ENCODE data around the gene BMP6. TPM values are rescaled to one million over a fixed set of nuclear protein-coding genes. Genes with fewer than 3 reads are reported as not detected.

Gene BMP6
- total and polyA plus RNA-seq, 2 of the 4 experiments (the other 2 are of a cell fraction), result 0.18 to 0.19 TPM

DNA sequence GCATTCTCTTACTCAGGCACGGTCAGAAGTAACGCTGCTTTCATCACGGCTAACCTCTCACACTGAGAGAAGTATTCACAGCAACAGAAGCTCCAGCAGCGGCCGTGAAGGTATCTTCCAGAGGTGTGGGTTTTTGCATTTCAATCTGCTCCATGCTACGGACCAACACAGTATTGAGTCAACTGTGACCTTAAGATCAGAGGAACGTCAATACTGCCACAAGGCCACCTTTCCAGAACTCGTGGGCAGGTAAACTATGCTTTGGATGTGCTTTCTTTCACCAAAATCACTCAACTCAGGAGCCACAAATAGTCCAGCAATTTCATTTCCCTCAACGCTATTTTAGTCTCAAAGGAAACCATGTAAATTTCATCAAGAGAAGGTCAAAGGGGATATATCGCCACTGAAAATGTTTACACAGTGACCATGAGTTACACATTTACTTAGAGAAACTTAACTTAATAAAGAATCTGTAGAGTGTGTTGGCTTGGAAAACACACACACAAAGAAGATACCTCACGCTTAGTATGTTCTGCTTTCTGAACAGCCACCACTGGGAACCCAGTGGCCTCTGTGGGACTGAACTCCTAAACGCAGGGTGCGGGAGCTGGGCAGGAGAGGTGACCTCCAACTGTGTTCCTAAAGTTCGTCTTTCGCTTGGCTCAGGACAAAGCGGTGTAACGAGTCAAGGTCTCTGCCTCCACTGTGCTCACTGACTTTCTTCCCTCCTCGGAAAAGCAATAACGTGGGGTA lies 156.8 kb downstream of the BMP6 start:
- no peak overlapping the region for H2AK9ac ChIP-seq (replicated peaks; ENCODE audit: low read depth, low read length, poor library complexity)
- no peaks in the 10 kb centered on the region for H3K9me3 ChIP-seq (ENCODE audit: control insufficient read depth, insufficient read depth, low read length)
- H4K8ac ChIP-seq (ENCODE audit: low read depth in 2 of 2, low read length in 2 of 2), result no peak overlapping the region
- ChIA-PET POLR2A (ENCODE audit: unreplicated experiment) (no interaction called here), CTCF (no interaction called here)
- H2BK5ac ChIP-seq (ENCODE audit: low read depth, low read length, poor library complexity, severe bottlenecking), result no peak overlapping the region
- DNase-seq (no peak), ATAC-seq (ENCODE audit: low read depth) (no peak)
- H3K4me1 ChIP-seq (ENCODE audit: control insufficient read depth, insufficient read depth, low read length), result no peaks in the 10 kb centered on the region
- no peak overlapping the region for H2BK15ac ChIP-seq (ENCODE audit: low read depth, low read length)
- H3K4ac ChIP-seq (ENCODE audit: low read depth, low read length), result no peak overlapping the region
- H2BK20ac ChIP-seq (ENCODE audit: low read depth, low read length), result no peak overlapping the region
- TSS peak; percentile 93 for BruUV-seq (replicated peaks)
- no peak overlapping the region for H4K5ac ChIP-seq (ENCODE audit: low read depth, low read length)
- peaks cover 65% of the 10 kb centered on the region for H3K36me3 ChIP-seq (ENCODE audit: control insufficient read depth, insufficient read depth, low read length)
- in situ Hi-C loops (cut with MboI; ENCODE audit: low sequenced_read_pairs) (no loop called here), dilution Hi-C loops (cut with HindIII; ENCODE audit: low sequenced_read_pairs, unreplicated experiment) (no loop called here), intact Hi-C loops (cut with micrococcal nuclease) (no loop called here)
- H3K9ac ChIP-seq (ENCODE audit: low read depth, low read length), result no peak overlapping the region
- no peak overlapping the region for H3K4me2 ChIP-seq (ENCODE audit: low read depth, low read length)
- H3K79me1 ChIP-seq (ENCODE audit: low read depth in 1 of 2, low read length in 2 of 2), result peaks cover 0 to 7% of the 10 kb centered on the region in 2 experiments; a peak in 2 of 4 replicates
- H3K9me1 ChIP-seq (ENCODE audit: insufficient read depth, low read length), result peaks cover 7% of the 10 kb centered on the region; the same call in 1 of the 2 replicates
- H4K20me1 ChIP-seq (ENCODE audit: insufficient read depth, low read length), result no peaks in the 10 kb centered on the region
- H3K27me3 ChIP-seq (ENCODE audit: control insufficient read depth, insufficient read depth, low read length), result no peaks in the 10 kb centered on the region
- no peak overlapping the region for H2BK120ac ChIP-seq (ENCODE audit: low read depth, low read length)
- 95% methylated on average over 6 of the region's 19 CpGs; no CpG with 5 or more reads in 1 of the 2 experiments for WGBS, 2 experiments (ENCODE audit: extremely low coverage in 2 of 2, insufficient read length in 1 of 2)
- no peak overlapping the region for H3K14ac ChIP-seq (replicated peaks; ENCODE audit: low read depth, low read length)
- H3K27ac ChIP-seq (ENCODE audit: insufficient read depth, low read length), result no peak overlapping the region
- no peak overlapping the region for H2AFZ ChIP-seq (replicated peaks; ENCODE audit: low read length, poor library complexity)
- no peak overlapping the region for H3K4me3 ChIP-seq (ENCODE audit: insufficient read depth, low read depth, low read length)
- H3K18ac ChIP-seq (ENCODE audit: low read depth, low read length), result no peak overlapping the region
- H4K91ac ChIP-seq (ENCODE audit: insufficient read depth, low read depth, low read length), result no peak overlapping the region
- H3K56ac ChIP-seq (ENCODE audit: extremely low read depth, insufficient read depth, low read length), result no peak overlapping the region
- H2AK5ac ChIP-seq (ENCODE audit: low read depth, low read length), result no peak overlapping the region
- no peak overlapping the region for H3K23ac ChIP-seq (ENCODE audit: low read depth, low read length)
- TF ChIP-seq FOS (IDR thresholded peaks at IDR 0.05; ENCODE audit: low read depth, low read length), result no peak
- TF ChIP-seq MAFK (IDR thresholded peaks at IDR 0.05; ENCODE audit: low read depth, low read length), result no peak
- no peak for TF ChIP-seq RFX5 (IDR thresholded peaks at IDR 0.05; ENCODE audit: low read depth, low read length)
- TF ChIP-seq CHD1 (IDR thresholded peaks at IDR 0.05; ENCODE audit: low read depth, low read length), result no peak
- TF ChIP-seq POLR2A (IDR thresholded peaks at IDR 0.05; ENCODE audit: low read depth, low read length), result no peak
- TF ChIP-seq SMC3 (IDR thresholded peaks at IDR 0.05; ENCODE audit: low read depth, low read length), result no peak
- TF ChIP-seq CEBPB (IDR thresholded peaks at IDR 0.05; ENCODE audit: low read depth, low read length), result no peak
- no peak for TF ChIP-seq NFE2L2 (IDR thresholded peaks at IDR 0.05; ENCODE audit: low read depth, low read length)
- no peak for TF ChIP-seq BHLHE40 (IDR thresholded peaks at IDR 0.05; ENCODE audit: low read depth, low read length)
- TF ChIP-seq, protein P1, sequence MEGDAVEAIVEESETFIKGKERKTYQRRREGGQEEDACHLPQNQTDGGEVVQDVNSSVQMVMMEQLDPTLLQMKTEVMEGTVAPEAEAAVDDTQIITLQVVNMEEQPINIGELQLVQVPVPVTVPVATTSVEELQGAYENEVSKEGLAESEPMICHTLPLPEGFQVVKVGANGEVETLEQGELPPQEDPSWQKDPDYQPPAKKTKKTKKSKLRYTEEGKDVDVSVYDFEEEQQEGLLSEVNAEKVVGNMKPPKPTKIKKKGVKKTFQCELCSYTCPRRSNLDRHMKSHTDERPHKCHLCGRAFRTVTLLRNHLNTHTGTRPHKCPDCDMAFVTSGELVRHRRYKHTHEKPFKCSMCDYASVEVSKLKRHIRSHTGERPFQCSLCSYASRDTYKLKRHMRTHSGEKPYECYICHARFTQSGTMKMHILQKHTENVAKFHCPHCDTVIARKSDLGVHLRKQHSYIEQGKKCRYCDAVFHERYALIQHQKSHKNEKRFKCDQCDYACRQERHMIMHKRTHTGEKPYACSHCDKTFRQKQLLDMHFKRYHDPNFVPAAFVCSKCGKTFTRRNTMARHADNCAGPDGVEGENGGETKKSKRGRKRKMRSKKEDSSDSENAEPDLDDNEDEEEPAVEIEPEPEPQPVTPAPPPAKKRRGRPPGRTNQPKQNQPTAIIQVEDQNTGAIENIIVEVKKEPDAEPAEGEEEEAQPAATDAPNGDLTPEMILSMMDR (conservative IDR thresholded peaks at IDR 0.05; ENCODE audit: low read depth, low read length), result no peak
- TF ChIP-seq MXI1 (IDR thresholded peaks at IDR 0.05; ENCODE audit: borderline replicate concordance, low read depth, low read length), result no peak
- TF ChIP-seq, protein P2, sequence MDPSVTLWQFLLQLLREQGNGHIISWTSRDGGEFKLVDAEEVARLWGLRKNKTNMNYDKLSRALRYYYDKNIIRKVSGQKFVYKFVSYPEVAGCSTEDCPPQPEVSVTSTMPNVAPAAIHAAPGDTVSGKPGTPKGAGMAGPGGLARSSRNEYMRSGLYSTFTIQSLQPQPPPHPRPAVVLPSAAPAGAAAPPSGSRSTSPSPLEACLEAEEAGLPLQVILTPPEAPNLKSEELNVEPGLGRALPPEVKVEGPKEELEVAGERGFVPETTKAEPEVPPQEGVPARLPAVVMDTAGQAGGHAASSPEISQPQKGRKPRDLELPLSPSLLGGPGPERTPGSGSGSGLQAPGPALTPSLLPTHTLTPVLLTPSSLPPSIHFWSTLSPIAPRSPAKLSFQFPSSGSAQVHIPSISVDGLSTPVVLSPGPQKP (IDR thresholded peaks at IDR 0.05; ENCODE audit: borderline replicate concordance, low read depth, low read length), result no peak
- TF ChIP-seq MAZ (IDR thresholded peaks at IDR 0.05; ENCODE audit: borderline replicate concordance, low read depth, low read length), result no peak
- TF ChIP-seq, protein P3, sequence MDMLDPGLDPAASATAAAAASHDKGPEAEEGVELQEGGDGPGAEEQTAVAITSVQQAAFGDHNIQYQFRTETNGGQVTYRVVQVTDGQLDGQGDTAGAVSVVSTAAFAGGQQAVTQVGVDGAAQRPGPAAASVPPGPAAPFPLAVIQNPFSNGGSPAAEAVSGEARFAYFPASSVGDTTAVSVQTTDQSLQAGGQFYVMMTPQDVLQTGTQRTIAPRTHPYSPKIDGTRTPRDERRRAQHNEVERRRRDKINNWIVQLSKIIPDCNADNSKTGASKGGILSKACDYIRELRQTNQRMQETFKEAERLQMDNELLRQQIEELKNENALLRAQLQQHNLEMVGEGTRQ (IDR thresholded peaks at IDR 0.05; ENCODE audit: low read depth, low read length), result no peak
